Fibroblast of upper back skin (primary cell): Measurements from ENCODE around the gene HGFAC.

Experiments
- DNase-seq: peaks from one replicate; pipeline ENCODE4 v3.0.0-alpha.2; 2013

Gene HGFAC

DNA sequence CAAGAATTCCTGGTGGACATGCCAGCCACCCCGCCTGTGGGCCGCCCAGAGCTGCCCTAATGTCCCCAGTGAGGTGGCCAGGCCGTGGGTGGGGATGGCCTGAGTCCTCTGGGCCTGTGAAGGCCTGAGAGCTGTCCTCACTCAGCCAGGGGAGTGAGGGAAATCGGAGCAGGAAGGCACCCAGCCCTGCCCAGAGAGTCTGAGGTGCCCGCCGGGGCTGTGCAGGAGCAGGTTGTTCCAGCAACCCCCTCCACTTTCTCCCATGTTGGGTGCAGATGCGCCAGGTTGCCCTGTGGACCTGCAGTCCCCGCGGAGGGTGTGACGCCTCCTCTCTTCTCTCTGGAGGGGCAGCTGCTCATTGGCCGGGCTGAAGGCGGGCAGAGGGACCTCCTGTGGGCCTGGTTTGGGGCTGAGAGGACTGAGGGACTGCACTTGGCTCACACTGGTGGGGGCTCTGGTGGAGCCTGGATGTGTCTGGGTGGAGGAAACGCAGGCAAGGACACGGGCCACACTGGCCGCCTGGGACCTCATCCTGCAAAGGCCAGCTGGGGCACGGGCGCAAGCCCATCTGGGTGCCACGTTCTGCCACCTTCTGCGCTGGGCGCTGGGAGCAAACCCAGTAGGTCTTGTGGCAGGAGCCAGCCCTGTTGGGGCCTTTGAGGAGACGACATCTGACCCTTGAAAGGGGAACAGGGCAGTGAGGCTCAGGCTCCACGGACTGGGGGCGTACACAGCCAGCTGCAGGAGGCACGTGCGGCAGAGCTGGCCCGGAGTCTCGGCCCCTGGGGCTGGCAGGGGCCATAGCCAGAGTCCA is 35.4 kb downstream of the HGFAC start:
- no peak for DNase-seq

DNA sequence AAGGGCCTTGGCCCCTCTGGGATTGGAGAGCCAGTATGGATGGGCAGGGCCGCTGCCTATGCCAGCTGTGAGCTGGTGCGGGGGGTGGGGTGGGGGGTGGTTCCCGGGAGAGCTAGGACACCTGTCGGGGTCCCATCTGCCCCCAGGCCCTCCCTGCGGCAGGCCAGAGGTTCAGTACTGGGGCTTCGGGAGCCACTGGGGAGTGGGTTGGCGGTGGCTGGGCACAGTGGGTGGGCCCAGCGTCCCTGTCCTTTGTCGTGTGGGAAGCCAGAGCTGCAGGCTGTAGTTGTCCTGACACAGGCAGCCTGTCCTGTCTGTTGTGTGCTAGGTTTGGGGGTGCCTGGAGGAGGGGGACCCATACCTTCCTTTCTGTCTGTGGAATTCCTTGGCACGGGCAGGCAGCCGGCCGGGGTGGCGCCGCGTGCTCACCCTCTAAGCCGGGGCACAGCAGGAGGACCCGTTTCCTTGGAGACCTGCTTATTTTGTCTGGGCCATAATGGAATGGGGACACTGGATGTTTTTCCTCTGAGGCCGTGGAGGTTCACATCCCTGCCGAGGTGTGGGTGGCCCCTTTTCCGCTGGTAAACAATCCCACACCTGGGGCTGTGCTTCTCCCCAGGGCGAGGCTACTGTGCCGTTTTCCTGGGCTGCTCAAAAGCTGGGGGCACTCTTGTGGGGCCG is 36.1 kb downstream of the HGFAC start:
- no peak for DNase-seq

DNA sequence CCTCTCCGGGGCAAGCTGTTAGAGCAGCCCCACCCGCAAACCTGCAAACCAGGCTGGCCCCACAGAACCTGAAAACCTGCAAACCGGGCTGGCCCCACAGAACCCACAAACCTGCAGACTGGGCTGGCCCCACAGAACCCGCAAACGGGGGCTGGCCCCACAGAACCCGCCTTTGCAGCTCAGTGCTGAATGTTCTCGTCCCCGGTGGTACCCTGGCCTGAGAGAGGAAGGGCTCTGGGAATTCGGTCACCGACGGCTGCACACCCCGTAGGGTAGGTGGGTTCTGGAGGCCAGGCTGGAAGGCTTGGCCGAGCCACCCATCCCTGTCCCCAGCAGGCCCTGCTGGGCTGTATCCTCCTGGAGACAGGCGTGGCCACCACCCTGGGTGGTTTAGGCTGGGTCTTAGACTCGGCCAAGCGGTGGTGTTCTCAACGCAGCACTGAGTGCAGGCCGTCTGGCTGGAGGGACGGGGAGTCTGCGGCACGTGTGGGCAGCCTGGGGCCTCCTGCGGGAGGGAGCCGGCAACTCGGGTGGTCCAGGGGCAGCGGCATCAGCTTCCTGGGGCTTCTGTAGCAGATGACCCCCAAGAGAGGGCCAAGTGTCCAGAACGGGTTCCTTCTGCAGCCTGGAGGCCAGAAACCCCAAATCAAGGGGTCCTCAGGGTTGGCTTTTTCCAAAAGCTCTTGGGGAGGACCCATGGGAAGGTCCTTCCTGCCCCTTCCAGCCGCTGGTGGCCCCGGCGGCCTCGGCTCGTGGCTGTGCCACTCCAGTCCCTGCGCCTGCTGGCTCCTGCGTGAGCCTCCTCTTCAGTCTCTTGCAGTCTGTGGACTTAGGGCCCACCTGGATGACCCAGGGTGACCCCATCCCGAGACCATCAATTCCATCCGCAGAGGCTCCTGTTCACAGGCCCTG is 36.9 kb downstream of the HGFAC start:
- no peak for DNase-seq

DNA sequence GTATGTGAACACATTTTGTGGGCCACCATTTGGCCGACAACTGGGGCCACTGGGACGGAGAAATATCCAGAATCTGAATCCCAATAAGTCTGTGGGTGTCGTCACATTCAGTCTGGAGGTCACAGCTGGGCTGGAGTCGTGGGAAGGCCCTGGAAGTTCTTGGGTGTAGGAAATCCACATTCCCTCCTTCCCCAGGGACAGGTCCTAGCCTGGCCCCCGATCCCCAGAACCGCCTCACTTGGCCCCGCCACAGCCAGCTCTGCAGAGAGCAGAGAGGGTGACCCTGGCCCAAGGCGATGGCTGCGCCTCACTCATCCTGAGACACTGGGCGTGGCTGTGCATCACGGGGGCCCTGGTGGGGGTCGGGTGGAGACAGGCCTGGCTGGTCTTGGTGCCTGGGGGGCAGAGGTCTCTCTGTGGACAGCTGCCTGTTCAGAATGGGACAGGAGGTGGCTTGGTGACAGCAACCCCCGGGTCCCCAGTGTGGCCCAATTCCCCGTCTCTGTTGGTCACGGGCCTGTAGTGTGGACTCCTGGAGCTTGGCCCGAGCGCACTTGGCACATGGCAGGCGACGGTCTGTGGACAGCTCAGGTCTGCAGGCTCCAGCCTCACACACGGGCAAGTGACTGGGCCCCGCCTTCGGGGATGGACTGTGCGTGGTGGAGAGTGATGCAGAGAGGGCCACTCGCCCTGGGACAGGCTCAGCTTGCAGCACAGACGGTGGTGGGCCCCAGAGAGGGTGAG is 37.8 kb downstream of the HGFAC start:
- DNase-seq = no peak

DNA sequence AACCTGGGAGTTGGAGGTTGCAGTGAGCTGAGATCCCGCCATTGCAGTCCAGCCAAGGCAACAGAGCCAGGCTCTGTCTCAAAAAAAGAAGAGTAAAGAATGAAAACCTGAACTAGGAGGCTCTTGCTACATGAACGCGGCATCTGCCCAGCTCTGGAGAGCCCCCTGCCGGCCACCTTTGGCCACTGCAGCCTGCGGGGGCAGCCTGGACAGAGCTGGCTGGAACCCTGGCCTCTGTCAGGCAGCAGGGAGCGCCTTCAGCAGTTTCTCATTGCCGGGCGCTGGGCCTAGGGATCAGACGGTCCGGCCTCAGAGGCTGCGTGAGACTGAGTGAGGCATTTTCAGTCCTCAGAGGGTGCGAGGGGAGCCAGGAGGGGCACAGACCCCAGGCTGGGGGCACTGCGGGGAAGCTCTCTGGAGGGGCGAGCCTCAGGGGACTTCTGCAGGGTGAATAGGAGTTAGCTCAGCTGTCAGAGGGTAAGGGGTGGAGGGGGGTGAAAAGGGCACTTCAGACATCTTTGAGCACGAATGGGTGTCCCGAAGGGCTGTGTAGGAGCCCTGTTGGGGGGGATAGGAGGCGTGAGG is 38.9 kb downstream of the HGFAC start:
- peak; percentile 63 for DNase-seq

DNA sequence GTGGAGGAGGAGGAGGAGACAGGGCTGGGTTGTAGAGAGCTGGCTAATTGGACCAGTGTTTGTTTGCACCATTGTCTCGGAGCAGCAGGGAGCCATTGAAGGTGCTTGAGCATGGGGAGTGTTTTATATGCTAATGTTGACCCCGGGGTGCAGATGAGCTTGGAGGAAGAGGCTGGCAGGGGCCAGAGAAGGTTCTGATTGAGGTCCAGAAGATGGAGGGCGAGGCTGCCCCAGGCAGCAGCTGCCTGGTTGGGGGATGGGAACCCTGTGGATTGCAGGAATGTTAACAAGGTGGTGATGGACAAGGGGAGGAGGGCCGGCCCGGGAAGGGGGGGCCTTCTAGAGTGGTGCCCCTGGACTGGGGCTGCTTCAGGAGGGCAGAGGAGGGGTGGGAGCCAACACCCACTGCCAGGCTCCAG is 39.4 kb downstream of the HGFAC start:
- no peak for DNase-seq

DNA sequence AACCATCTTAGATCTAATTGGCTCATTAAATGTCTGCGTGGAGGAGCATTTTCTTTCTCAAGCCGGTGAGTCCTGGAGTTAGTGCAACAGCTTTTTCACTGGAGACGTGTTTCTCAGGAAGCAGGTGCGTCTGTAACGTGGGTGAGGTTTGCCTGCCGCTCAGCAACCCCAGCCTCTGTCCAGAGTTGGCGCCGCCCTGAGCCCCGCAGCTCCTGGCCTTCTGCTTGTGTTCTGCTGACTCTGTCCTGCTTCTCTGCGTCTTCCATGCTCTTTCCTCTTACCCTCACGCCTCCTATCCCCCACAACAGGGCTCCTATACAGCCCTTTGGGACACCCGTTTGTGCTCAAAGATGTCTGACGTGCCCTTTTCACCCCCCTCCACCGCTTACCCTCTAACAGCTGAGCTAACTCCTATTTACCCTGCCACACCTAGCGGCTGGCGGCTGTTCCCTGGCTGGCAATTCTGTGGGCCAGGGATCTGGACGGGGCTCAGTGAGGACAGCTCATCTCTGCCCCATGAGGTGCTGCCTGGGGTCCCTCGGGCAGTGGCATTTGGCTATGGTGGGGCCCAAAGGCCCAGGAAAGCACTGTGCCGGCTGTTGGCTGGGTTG is 40.1 kb downstream of the HGFAC start:
- no peak for DNase-seq

DNA sequence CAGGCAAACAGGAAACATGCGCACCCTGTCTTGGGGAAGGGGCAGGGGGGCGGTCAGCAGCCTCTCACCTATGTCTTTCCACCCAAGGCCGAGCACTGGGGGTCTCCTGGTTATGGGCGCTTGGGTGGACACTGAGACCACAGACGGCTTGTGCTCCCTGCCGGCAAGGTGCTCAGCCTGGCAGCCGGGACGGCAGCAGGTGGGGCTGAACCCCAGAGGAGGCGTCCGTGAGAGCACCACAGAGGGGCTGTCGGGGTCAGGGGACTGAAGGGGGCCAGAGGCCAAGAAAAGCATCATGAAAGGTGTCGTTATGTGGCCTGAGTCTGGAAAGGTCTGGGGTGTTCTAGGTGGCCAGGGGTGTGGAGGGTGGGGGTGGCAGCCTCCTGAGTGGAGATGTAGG is 40.9 kb downstream of the HGFAC start:
- DNase-seq = no peak

DNA sequence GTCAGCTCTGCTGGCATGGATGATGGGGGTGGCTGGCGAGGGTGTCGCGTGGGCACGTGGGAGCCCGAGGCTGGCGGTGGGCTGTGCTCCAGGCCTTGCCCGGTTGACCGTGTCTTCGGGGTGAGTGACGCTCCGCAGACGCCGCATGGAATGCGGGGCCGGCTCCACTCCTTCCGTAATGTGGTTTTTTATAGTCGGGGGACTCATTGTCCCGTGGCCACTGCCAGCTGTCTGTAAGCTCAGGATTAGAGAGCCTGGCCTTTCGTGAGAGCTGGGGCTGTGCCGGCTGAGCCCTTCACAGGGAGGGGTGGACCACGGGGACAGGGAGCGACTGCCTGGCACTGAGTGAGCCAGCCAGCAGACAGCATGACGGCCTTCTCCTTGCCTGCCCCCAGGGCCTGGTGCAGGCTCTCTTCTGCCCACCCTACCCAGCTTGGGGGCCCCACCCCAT is 41.7 kb downstream of the HGFAC start:
- DNase-seq = no peak

DNA sequence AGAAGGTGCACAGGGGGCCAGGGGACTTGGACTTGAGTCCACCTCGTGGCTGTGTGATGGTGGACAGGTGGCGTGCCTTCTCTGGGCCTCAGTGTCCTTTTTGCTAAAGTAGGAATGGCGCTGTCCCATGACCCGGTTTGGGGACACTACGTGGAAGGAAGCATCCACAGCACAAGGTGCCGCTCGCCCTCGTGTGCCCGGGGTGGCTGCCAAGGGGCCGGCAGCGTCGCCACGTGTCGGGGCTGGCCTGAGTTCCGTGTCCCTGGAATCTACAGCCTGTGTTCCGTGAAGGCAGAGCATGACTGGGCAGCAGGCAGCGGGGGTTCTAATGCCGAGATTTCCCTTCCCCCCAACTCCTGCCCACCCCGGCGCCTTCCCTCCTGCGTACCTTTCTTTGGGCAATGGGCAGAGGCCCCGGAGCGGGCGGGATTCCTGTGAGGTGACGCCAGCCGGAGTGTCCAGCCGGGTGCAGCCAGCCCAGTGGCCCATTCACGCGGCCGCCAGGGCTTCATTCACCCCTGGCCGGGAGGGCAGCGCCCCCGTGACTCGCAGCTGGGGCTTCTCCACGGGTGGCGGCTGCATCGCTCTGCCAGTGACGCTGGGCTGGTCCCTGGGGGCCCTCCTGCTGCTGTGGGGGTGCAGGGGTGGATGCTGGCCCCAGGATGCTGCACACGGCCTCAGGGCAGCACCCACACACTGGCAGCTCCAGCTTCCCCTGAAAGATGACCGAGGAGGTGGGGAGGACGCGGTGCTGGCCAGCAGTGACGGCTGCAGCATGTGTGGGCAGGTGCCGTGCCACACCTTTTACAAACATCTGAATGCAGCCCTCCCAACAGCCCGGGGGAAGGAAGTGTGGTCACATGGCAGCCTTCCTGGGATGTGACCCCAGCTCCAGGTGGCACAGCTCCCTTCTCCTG is 42.5 kb downstream of the HGFAC start:
- no peak for DNase-seq

DNA sequence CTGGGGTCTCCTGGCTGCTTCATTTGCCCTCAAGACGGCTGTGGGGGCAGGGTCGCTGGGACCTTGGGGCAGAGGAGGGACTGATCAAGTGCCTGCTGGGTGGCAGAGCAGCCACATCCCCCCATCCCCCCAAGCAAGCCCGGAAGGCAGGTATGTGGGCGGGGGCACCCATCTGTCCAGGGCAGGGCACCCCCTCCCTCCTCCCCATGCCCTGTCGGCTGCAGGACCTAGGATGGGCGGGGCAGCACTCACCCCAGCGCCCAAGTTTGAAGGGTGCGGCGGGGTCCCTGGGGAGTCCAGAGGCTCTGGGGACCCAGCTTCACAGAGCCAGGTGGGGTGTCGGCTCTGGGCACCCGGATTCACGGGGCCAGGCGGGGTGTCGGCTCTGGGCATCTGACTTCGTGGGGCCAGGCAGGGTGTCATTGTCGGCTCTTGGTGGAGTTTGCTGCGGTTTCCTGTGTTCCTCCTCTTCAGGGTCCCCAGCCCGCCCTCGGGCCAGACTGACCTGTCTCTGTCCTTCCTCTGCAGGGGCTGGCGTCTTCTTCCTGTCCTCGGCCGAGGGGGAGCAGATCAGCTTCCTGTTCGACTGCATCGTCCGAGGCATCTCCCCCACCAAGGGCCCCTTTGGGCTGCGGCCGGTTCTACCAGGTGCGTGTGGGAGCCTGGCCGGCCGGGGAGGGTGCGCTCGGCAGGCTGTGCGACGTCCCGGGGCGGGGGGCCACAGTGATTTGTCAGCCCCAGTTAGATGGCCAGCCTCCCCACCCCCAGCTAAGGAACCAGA is 43.4 kb downstream of the HGFAC start:
- DNase-seq = no peak

DNA sequence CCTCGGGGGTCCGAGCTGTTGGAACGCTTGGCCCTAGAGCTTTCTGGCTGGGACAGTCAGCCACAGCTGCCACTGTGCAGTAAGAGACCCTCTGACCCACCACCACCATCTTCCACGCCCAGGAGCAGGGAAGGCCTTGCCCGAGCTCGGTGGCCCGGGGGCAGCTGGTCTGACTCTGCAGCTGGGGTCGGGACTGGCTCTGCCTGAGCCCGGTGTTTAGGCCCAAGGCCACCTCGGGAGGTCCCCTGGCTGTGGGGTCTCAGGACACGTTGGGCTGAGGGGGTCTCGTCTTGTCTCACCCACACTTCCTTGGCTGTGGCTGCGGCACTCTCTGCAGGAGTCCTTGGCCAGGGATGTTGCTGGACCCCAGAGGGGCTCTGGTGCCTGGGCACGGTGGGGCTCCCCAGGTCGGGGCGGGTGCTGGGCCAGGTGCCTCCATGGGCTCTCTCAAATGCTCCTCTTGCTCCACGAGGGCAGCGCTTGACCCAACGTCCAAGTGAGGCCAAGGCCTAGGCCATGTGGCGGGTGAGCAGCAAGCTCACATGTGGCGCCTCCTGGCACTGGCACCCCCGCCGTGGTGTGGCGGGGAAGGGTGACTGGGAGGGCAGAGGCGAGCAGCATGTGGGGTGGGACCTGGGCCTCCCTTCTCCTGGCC is 44.2 kb downstream of the HGFAC start:
- DNase-seq = no peak

DNA sequence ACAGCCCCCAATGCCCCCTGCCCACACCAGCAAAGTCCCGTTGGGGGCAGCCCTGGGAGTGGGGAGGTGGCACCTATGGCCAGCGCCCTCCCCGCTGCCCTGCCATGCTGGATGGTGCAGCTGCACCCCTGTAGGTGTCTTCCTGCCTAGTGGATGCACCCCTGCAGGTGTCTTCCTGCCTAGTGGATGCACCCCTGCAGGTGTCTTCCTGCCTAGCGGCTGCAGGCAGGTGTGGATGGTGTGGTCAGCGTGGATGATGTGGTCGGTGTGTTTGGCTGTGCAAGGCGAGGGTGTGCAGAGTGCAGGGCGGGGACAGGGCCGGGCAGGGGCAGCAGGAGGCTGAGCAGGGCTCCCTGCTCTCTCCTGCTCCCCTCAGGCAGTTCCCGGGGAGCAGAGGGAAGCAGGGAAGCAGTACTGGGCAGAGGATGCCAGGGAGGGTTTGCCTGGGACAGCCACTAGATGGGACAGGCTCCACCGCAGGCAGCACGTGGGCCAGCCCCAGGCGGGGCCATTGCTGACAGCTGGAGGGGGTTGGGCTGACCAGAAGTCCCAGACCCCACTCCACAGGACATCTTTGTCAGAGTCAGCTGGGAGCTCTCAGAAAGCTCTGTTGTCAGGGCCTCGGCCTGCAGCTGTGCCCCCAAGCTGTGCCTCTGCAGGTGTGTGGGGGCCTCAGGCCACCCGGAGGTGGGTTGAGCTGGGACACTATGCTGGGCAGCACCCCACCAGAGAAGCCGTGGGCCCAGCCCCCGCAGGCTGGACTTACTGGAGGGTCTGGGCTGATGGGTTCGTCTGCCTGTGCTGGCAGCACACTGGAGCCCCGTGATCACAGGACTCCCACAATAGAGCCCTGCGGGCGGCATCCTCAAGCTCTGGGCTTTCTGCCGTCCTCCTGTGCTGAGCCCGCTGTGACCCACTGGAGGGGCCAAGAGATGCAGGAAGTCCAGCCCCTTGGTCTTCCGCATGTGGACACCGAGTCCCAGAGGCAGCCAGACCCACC is 45.1 kb downstream of the HGFAC start:
- no peak for DNase-seq

DNA sequence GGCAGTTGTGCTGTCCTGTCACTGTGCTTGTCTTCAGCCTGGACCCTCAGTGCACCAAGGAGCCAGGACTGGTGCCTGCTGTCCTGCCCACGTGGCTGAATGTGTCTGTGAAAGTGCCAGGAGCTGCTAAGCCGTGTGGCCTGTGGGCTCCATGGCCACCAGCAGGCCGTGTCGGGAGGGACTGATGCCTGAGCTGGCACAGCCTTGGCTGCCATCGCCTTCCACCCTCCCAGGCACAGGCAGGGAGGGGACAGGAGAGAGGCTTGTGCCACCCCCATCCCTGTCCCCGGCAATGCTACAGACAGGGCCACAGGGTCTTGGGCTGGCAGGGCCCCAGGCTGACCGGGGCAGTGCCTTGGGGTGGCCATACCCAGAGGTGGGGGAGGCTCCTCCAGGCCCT is 46.1 kb downstream of the HGFAC start:
- no peak for DNase-seq

DNA sequence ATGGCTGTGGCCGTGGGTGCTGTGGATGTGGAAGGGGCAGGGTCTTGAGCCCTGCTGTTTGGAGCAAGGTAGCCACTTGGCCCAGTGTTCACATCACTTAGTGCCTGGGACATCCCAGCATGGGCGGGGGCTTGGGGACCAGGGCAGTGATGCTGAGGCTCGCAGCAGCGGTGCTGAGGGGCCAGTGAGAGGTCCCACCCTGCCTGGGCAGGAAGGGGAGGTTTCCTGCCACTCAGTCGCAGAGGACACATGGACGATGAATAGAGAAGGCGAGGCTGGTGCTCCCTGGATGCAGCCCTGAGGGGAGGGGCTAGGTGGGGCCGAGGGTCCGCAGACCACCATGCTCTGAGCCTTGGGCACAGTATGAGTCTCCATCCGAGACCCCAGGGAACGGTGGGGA is 47.1 kb downstream of the HGFAC start:
- DNase-seq = no peak

DNA sequence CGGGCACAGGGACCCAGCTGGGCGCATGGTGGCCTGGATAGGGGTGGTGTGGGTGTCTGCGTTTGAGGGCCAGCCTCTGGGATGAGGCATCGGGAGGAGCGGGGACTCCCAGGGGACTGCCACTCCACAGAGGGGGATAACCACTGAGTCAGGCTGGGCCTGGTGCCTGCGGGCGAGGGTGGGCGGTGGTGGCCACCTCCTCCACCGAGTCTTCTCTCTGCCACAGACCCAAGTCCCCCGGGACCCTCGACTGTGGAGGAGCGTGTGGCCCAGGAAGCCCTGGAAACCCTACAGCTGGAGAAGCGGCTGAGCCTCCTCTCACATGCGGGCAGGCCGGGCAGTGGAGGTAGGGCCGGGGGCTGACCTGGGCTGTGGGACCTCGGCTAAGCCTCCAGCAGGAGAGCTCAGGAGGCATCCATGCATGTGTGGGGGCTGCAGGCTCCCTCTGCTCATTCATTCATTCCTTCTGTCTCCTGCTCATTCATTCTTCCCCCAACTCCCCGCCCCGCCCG is 47.7 kb downstream of the HGFAC start:
- DNase-seq = no peak

DNA sequence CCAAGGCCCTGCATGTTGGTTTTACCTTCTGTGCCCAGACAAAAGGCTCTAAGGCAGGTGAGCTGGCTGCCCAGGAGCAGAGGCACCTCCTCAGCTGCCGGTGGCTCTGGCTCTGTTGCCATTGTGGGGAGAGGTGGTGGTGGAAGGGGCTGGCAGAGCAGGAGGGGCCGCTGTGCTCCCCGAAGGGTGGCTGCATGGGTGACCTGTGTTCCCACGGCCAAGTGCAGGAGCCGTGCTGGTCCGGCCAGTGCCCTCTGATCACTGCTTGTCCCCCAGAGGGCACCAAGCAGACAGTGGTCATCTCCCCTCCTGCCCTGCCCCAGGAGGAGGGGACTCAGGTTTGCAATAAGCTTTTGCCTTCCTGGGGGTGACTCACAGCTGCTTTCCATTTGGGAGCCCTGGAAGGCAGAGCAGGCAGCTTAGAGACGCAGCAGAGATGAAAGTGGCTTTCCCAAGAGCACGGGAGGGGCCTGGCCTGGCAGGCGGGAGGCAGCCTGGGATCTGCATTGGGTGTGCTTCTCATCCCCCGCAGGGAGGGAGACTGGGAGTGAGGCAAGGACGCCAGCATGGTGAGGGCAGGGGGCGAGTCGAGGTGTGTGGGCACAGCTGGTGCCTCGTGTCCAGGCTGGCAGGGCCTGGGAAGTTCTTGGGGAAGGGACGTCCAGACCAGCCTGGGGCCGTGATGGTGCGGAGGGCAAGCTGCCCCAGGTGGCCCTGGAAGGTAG is 50.1 kb downstream of the HGFAC start:
- peak; percentile 49 for DNase-seq
